Islet of Langerhans (tissue), 1 donor: ENCODE data around the gene ABCA10.
"Not testable (repeated sequence)": the region's sequence is repeated elsewhere in the genome, so short reads cannot be mapped to it uniquely, and the experiment has no call there.

Source experiments
- FAIRE-seq: peaks from one replicate; lab custom pipeline; 2011; peaks lifted over from hg19 to GRCh38; lab: Jason Lieb, UNC

Gene ABCA10, protein sequence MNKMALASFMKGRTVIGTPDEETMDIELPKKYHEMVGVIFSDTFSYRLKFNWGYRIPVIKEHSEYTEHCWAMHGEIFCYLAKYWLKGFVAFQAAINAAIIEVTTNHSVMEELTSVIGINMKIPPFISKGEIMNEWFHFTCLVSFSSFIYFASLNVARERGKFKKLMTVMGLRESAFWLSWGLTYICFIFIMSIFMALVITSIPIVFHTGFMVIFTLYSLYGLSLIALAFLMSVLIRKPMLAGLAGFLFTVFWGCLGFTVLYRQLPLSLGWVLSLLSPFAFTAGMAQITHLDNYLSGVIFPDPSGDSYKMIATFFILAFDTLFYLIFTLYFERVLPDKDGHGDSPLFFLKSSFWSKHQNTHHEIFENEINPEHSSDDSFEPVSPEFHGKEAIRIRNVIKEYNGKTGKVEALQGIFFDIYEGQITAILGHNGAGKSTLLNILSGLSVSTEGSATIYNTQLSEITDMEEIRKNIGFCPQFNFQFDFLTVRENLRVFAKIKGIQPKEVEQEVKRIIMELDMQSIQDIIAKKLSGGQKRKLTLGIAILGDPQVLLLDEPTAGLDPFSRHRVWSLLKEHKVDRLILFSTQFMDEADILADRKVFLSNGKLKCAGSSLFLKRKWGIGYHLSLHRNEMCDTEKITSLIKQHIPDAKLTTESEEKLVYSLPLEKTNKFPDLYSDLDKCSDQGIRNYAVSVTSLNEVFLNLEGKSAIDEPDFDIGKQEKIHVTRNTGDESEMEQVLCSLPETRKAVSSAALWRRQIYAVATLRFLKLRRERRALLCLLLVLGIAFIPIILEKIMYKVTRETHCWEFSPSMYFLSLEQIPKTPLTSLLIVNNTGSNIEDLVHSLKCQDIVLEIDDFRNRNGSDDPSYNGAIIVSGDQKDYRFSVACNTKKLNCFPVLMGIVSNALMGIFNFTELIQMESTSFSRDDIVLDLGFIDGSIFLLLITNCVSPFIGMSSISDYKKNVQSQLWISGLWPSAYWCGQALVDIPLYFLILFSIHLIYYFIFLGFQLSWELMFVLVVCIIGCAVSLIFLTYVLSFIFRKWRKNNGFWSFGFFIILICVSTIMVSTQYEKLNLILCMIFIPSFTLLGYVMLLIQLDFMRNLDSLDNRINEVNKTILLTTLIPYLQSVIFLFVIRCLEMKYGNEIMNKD (N-terminal part only)

DNA sequence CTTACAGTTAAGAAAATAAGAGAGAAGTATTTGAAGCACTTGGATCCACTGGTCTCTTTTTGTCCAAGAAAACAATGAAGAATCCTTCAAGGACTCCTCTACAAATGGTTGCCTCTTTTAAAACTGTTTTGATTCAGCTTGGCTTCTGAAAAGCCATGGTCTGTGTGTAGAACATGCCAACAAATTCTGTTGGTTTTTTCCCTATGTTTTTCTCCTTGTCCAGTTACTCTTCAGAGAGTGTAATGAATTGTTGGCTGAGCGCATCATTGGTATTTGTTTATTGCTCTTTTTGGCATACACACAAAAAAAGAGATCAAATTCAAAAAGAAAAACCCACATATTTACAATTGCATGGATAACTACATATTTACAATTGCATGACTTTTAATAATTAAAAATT lies at the start of gene ABCA10:
ABCA10 (minus strand) TSS at position 249 of the 400 bp plus-strand sequence. CDS start 3,466 bp downstream, outside the sequence.
- FAIRE-seq = no peak

- not testable (repeated sequence) for FAIRE-seq
Measured at GRCh38 chr17:69276279-69276678, 47.7 kb upstream of the ABCA10 start.

- FAIRE-seq = no peak
Measured at GRCh38 chr17:69275751-69276150, 47.1 kb upstream of the ABCA10 start.

- no peak for FAIRE-seq
Measured at GRCh38 chr17:69271023-69271422, 42.4 kb upstream of the ABCA10 start.

GRCh38 chr17:69269131-69269998 lies 40.7 kb upstream of the ABCA10 start:
- peak; percentile 53 for FAIRE-seq

GRCh38 chr17:69268543-69269014 lies 40.0 kb upstream of the ABCA10 start:
- no peak for FAIRE-seq

DNA sequence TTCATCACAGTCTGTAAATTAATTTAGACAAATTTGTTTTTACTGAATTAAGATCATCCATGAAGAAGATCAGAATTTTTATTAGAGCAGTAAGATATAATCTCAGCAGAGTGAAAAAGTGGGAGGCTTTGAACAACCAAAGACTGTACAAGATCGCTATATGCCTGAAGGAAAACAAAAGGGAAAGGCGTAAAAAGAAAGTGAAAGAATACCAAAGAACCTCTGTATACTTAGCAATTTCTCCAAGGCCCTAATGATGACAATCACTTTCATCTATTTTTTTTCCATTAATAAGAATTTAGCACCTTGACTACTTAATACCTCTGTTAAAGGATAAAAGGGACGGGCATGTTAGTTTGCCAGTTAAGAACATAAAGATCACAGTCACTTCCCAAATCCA lies 38.6 kb upstream of the ABCA10 start:
- FAIRE-seq = no peak

DNA sequence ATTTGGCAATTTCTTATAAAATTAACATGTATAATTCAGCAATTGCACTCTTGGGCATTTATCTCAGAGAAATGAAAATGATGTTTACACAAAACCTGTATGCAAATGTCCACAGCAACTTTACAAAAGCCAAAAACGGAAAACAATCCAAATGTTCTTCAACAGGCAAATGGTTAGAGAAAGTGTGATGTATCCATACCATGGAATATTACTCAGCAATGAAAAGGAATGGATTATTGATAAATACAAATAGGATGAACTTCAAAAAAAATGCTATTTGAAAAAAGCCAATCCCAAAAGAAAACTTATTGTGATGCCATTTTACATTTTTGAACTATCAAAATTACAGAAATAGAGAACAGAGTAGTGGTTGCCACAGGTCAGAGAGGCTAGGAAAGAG lies 37.2 kb upstream of the ABCA10 start:
- FAIRE-seq = no peak

DNA sequence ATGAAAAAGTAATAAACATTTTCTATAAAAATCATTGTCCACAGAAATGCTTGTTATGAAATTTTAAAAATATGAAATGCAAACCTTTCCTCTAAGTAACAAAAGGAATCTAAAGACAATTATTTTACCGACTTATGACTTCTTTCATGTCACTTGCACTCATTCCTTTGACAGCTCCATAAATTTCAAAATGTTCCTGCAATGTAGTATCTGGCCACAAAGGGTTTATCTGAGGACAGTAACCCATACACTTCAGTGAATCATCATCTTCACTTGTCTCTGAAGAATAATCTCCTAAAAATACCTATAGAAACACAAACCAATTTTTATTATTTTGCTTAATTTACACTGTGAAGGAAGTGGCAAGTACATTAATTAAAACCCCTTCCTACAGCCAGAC lies 25.6 kb upstream of the ABCA10 start:
- FAIRE-seq = no peak

DNA sequence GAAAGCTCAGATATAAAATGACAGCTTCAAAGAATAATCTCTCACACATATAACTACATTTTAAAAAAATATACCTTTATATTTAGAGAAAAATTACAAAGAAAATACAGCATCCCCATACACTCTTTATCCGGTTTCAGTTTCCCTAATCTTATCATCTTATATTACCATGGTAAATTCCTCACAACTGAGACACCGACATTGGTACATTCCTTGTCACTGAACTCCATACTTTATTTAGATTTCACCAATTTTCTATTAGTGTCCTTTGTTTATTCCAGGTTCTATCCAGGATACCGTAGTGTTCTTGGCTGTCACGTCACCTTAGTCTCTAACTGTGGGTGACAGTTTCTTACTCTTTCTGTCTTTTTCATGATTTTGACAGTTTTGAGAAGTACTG lies 22.0 kb upstream of the ABCA10 start:
- no peak for FAIRE-seq

- peak; percentile 100 for FAIRE-seq
Measured at GRCh38 chr17:69246726-69247375, 18.2 kb upstream of the ABCA10 start.

GRCh38 chr17:69246202-69246601 lies 17.6 kb upstream of the ABCA10 start:
- no peak for FAIRE-seq

DNA sequence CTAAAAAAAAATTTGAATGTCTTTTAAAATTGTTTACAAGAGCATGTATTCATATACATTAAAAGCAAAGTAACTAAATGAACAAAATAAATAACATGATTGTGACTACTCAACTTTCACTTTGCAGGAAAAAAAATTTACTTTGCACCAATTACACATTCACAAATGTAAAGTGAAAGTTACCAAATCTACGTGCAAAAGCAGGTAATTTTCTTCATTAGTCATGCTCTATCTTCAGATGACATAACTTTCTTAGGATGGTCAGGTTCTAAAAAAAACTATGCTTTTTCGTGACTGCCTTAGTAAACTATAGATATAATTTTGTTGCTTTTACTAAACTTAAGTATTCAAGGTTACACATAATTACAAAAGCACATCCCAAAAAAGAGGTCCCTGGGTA lies 17.0 kb upstream of the ABCA10 start:
- no peak for FAIRE-seq

GRCh38 chr17:69239611-69240600 lies 11.3 kb upstream of the ABCA10 start:
- no peak for FAIRE-seq

DNA sequence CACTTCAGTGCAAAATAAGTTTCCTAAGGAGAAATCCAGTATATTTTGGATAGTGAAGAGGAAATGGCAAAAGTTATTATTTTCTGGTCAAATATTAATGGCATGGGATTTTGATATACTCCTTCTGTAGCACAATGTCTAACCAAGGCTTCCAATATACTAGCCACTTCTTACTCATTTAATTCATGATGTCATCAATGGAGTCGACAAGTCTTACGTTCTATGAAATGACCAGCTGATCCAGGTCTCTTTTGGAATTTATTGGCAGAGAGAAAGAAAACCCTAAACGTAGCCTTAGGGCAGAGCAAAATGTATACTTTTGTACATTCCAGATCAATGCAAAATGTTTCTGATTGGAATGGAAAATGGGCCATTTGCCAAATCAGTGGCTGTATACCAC lies 8.3 kb upstream of the ABCA10 start:
- FAIRE-seq = no peak

GRCh38 chr17:69236464-69236863 lies 7.8 kb upstream of the ABCA10 start:
- FAIRE-seq = no peak

DNA sequence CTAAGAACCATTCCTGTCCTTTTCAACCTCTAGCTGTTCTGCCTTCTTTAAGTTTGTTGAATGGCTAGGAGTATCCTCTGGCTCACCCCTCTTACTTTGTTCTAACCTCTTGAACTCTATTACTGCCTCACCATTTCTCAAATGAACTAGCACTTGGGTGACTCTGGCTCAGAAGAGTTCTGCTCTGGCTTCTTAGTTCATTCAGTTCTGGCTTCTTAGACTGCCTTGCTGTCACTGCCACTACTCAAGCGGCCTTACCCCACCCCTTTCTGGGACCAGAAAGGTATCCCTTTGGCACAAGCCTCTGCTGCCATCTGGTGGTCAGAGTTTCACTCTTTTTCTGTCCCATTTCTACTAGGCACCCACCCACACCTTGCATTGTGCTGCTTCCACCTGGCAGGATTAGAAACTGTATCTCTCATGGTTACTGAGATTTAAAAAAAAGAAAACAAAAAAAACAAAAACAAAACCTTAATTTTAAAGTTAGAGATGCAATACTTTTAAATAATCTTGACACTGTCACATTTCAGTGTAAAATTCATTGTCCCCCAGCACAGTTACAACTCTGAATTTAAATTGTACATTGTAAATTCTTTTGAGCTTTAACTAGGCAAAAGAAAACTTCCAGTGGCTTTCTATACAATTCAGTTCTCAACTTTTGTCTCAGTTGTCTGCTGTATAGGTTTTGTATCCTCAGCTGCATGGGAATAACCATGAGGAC lies 6.9 kb upstream of the ABCA10 start:
- no peak for FAIRE-seq

DNA sequence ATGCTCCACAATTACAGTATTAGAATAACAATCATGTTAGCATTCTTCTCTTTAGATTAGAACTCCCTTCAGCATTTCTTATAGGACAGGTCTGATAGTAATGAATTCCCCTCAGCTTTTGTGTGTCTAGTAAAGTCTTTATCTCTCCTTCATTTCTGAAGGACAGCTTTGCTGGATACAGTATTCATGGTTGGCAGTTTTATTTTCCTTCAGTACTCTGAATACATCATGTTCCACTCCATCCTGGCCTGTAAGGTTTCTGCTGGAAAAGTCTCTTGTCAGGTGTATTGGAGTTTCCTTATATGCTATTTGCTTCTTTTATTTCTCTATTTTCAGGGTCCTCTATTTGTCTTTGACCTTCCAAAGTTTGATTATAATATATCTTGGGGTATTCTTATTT lies 4.0 kb upstream of the ABCA10 start:
- FAIRE-seq = no peak

DNA sequence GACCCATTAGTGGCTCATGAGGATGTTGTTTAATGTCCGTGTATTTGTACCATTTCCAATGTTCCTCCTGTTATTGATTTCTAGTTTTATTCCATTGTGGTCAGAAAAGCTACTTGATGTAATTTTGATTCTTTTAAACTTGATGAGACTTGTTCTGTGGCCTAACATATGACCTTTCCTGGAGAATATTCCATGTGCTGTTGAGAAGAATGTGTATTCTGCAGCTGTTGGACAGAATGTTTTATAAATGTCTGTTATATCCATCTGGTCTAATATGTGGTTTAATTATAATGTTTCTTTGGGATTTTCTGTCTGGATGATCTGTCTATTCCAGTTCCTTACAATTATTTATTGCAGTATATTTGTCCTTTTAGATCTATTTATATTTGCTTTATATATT lies 2.9 kb upstream of the ABCA10 start:
- no peak for FAIRE-seq
